Esophagus squamous epithelium (tissue), 5 donors: Measurements from ENCODE around the gene CELF4. TPM values are rescaled to one million over a fixed set of nuclear protein-coding genes. Genes with fewer than 3 reads are reported as not detected.

ENCODE experiments used
- DNase-seq: peaks from one replicate; lab custom pipeline; 2025; lab: John Stamatoyannopoulos, UW
- H3K27ac ChIP-seq, 4 donors: fragments of 200-600 bp; sonication (generic); one replicate each; pipeline ENCODE4 v1.5.1; 2016 to 2019; ENCODE audit warnings: mild to moderate bottlenecking in 1 of 4
- H3K27me3 ChIP-seq, 4 donors: fragments of 200-600 bp; sonication (generic); 1 replicate in 3 of 4; 2 replicates in 1 of 4; pipeline versions ENCODE4 v1.5.1 to v1.6.0; 2017 to 2021; ENCODE audit warnings: antibody characterized with exemption in 1 of 4
- H3K36me3 ChIP-seq, 3 donors: fragments of 200-600 bp; sonication (generic); one replicate each; pipeline ENCODE4 v1.5.1; 2016 to 2019
- H3K4me1 ChIP-seq, 3 donors: fragments of 200-600 bp; sonication (generic); one replicate each; pipeline ENCODE4 v1.5.1; 2017 to 2019
- H3K4me3 ChIP-seq, 4 donors: fragments of 200-600 bp; sonication (generic); 1 replicate in 3 of 4; 2 replicates in 1 of 4; pipeline ENCODE4 v1.5.1; 2016 to 2019; ENCODE audit warnings: mild to moderate bottlenecking in 2 of 4, moderate library complexity in 1 of 4
- H3K9me3 ChIP-seq, 3 donors: fragments of 200-600 bp; sonication (generic); one replicate each; pipeline ENCODE4 v1.5.1; 2016 to 2019
- POLR2A ChIP-seq, 4 donors: fragments of 450-650 bp; IDR thresholded peaks; one replicate each; pipeline ENCODE4 v1.6.1; 2017; ENCODE audit warnings: antibody characterized with exemption in 4 of 4, mild to moderate bottlenecking in 4 of 4, moderate library complexity in 3 of 4
- WGBS, 2 donors: methylation state at CpG; one replicate each; pipeline ENCODE4 v1.1.5; 2018; 5-methylcytosine and 5-hydroxymethylcytosine counted together
- intact Hi-C: fragments of 100-400 bp; cut with DNase I; formaldehyde crosslinking; loops from one replicate; pipeline ENCODE4 v1.15.0; 2022
- total RNA-seq, 4 donors: library from RNA; depleted of rRNA; stranded (reverse); fragments of >200 nt; gene quantifications; one replicate each; pipeline ENCODE4 v1.1.0, GENCODE V29; 2016
- TF ChIP-seq, protein P1 (sequence below), 6 experiments: fragments of 450-650 bp in 4 of 6; fragments of 200-600 bp in 2 of 6; sonication (generic) in 2 of 6; IDR thresholded peaks; one replicate each; pipeline ENCODE4 v1.5.1; 2016 to 2019; ENCODE audit warnings: antibody characterized with exemption in 6 of 6, mild to moderate bottlenecking in 4 of 6, moderate library complexity in 4 of 6
- donor health status: DM: yes; HTN: yes; CAD: no.

The CELF4 gene
- total RNA-seq, 4 donors from 2014 or later = not detected

- 71 to 72% methylated on average over 12 of the region's 12 CpGs for WGBS, 2 donors
- Histone ChIP-seq H3K27me3 (peaks cover 0 to 100% (median 0%) of the 10 kb centered on the region in 4 donors), H3K27ac (no peak overlapping the region), H3K4me1 (peaks cover 0 to 17% (median 0%) of the 10 kb centered on the region in 3 donors), H3K9me3 (no peaks in the 10 kb centered on the region), H3K36me3 (no peaks in the 10 kb centered on the region), H3K4me3 (no peak overlapping the region)
- TF ChIP-seq POLR2A (IDR thresholded peaks at IDR 0.05) = no peak
- TF ChIP-seq, protein P1, sequence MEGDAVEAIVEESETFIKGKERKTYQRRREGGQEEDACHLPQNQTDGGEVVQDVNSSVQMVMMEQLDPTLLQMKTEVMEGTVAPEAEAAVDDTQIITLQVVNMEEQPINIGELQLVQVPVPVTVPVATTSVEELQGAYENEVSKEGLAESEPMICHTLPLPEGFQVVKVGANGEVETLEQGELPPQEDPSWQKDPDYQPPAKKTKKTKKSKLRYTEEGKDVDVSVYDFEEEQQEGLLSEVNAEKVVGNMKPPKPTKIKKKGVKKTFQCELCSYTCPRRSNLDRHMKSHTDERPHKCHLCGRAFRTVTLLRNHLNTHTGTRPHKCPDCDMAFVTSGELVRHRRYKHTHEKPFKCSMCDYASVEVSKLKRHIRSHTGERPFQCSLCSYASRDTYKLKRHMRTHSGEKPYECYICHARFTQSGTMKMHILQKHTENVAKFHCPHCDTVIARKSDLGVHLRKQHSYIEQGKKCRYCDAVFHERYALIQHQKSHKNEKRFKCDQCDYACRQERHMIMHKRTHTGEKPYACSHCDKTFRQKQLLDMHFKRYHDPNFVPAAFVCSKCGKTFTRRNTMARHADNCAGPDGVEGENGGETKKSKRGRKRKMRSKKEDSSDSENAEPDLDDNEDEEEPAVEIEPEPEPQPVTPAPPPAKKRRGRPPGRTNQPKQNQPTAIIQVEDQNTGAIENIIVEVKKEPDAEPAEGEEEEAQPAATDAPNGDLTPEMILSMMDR (IDR thresholded peaks at IDR 0.05) = no peak
- DNase-seq = no peak
- intact Hi-C loops = no loop called here
Measured at GRCh38 chr18:37254973-37255372, 310.6 kb downstream of the CELF4 start.

- H3K4me3 ChIP-seq = peak overlapping the region; percentile 19 to 65 (median 38)
- H3K4me1 ChIP-seq = peaks cover 0 to 17% (median 0%) of the 10 kb centered on the region in 3 donors
- TF ChIP-seq POLR2A (IDR thresholded peaks at IDR 0.05) = no peak
- TF ChIP-seq, protein P1 (IDR thresholded peaks at IDR 0.05) = no peak
- intact Hi-C loops = no loop called here
- no peak overlapping the region for H3K27ac ChIP-seq
- no peak for DNase-seq
- no peaks in the 10 kb centered on the region for H3K36me3 ChIP-seq
- WGBS, 2 donors = 29 to 40% methylated on average over 3 to 5 of the region's 49 CpGs
- no peaks in the 10 kb centered on the region for H3K9me3 ChIP-seq
- H3K27me3 ChIP-seq = peaks cover 0 to 100% (median 0%) of the 10 kb centered on the region in 4 donors
Measured at GRCh38 chr18:37254236-37254754, 311.3 kb downstream of the CELF4 start.

DNA sequence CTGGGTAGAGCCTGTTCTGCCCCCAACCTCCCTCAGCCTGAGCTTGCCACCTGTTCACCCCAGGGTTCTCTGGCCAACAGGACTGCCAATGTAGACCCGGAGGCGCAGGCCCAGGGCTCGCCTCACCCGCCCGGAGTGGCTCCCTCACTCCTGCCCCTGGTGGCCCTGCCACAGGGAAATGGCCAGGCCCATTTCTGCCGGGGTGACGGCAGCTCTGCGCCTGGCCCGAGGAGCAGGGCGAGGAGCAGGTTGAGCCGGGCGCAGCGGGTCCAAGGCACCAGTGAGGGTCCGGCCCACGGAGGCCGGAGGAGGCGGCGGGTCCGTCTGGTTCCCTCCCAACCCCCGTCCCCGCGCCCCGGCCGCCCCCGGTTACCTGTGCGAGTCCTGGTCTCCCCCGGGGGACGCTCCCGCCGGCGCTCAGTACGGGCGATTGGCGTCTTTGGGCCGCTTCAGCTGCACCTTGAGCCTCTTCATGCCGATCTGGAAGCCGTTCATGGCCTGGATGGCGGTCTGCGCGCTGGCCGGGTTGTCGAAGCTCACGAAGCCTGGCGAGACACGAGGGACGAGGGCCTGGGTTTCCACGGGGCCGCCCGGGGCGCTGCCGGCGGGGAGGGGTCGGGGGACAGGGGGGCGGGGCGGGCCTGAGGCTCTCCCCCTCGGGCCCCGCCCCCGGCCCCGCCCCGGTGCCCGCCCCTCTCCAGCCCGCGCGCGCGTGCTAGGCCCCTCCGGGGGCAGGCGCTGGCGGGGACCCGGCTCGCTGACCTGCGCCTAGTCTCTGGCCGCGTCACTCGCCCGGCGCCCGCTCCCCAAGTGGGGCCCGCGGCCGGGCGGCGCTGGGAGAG is 312.0 kb downstream of the CELF4 start:
- TF ChIP-seq, protein P1 (IDR thresholded peaks at IDR 0.05) = no peak
- TF ChIP-seq POLR2A (IDR thresholded peaks at IDR 0.05) = no peak
- H3K4me1 ChIP-seq = peaks cover 0 to 17% (median 0%) of the 10 kb centered on the region in 3 donors
- peaks cover 0 to 100% (median 0%) of the 10 kb centered on the region in 4 donors for H3K27me3 ChIP-seq
- DNase-seq = no peak
- H3K36me3 ChIP-seq = no peaks in the 10 kb centered on the region
- intact Hi-C loops = no loop called here
- no peak overlapping the region for H3K27ac ChIP-seq
- H3K9me3 ChIP-seq = no peaks in the 10 kb centered on the region
- H3K4me3 ChIP-seq = peak overlapping the region; percentile 19 to 65 (median 38)
- WGBS, 2 donors = 30% methylated on average over 4 of the region's 83 CpGs; no CpG with 5 or more reads in 1 of the 2 donors

DNA sequence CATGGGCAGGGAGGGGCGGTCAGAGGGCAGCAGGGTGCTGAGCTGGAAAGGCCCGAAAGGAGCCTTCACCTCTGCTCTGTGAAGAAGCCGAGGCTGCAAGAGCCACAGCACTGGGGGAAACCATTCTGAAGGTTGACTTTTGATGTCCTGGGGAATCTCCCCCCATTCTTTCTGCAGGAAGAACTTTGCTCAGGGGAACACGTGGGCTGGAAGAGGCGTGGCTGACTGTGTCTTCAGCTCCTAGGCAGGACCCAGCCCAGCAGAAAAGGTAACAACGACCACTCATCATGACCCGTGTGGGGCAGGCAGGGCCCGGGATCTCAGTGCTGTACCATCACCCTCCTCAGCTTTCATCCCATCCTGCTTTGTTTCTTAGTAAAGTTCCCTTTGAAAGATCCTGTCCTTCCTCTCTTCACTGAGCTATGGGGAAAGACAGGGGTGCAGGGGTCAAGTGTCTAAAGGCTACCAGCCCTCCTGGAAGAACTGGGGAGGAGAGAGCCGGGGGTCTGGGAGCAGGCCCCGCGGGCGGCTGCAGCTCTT is 312.7 kb downstream of the CELF4 start:
- WGBS, 2 donors = 62 to 84% methylated on average over 7 to 8 of the region's 12 CpGs
- TF ChIP-seq, protein P1 (IDR thresholded peaks at IDR 0.05) = no peak
- no peak for TF ChIP-seq POLR2A (IDR thresholded peaks at IDR 0.05)

DNA sequence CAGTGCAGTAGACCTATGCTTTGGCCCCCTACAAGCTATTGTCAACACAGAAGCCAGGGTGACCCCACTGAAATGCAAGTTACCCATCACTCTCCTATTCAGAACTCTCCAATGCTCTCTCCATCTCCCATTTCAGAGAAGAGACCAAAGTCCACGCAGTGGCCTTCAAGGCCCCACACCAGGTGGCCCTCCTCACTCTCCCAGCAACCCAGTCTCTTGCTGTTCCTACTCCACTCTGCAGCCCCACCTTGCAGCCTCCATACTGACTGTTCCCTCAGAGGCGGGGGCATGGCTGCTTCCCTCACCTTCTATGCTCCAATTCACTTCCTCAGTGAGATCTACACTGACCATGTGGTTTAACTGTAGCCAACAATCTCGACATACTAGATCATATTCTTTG is 313.3 kb downstream of the CELF4 start:
- WGBS, 2 donors = 76 to 81% methylated on average over 3 of the region's 3 CpGs
- Histone ChIP-seq H3K27ac (no peak overlapping the region), H3K27me3 (peaks cover 0 to 88% (median 0%) of the 10 kb centered on the region in 4 donors), H3K36me3 (no peaks in the 10 kb centered on the region), H3K9me3 (no peaks in the 10 kb centered on the region), H3K4me3 (no peak overlapping the region), H3K4me1 (peaks cover 0 to 17% (median 0%) of the 10 kb centered on the region in 3 donors)
- TF ChIP-seq, protein P1 (IDR thresholded peaks at IDR 0.05) = no peak
- no peak for TF ChIP-seq POLR2A (IDR thresholded peaks at IDR 0.05)
- no peak for DNase-seq
- intact Hi-C loops = no loop called here

More for the DNA sequence above, 312.7 kb downstream of the CELF4 start:
- DNase-seq = no peak
- Histone ChIP-seq H3K9me3 (no peaks in the 10 kb centered on the region), H3K4me3 (no peak overlapping the region), H3K36me3 (no peaks in the 10 kb centered on the region), H3K4me1 (peaks cover 0 to 17% (median 0%) of the 10 kb centered on the region in 3 donors), H3K27me3 (peaks cover 0 to 94% (median 0%) of the 10 kb centered on the region in 4 donors), H3K27ac (no peak overlapping the region)
- intact Hi-C loops = no loop called here
